GM23248 (cell line): ENCODE measurements around the gene KATNIP. TPM values are rescaled to one million over a fixed set of nuclear protein-coding genes. Genes with fewer than 3 reads are reported as not detected.

Source experiments
- DNase-seq: peaks from one replicate; pipeline ENCODE4 v3.0.0-alpha.2; 2015
- H2AFZ ChIP-seq: fragments of 200-600 bp; sonication (generic); 2 replicates; pipeline ENCODE4 v1.6.1; 2016; ENCODE audit warnings: antibody characterized with exemption
- H3F3A ChIP-seq: fragments of 200-600 bp; sonication (generic); 2 replicates; pipeline ENCODE4 v1.6.1; 2016; ENCODE audit warnings: mild to moderate bottlenecking, antibody characterized with exemption, mixed run types; ENCODE audit not compliant: insufficient read depth
- H3K27ac ChIP-seq: fragments of 200-600 bp; sonication (generic); 2 replicates; pipeline ENCODE4 v1.5.1; 2016; ENCODE audit warnings: mild to moderate bottlenecking
- H3K27me3 ChIP-seq: fragments of 200-600 bp; sonication (generic); replicated peaks from 2 replicates; pipeline ENCODE4 v1.6.1; 2016; ENCODE audit warnings: mild to moderate bottlenecking; ENCODE audit not compliant: insufficient read depth
- H3K36me3 ChIP-seq: fragments of 200-600 bp; sonication (generic); 2 replicates; pipeline ENCODE4 v1.6.1; 2016; ENCODE audit warnings: low read depth, mild to moderate bottlenecking
- H3K4me1 ChIP-seq: fragments of 200-600 bp; sonication (generic); 2 replicates; pipeline ENCODE4 v1.6.1; 2016; ENCODE audit warnings: mild to moderate bottlenecking; ENCODE audit not compliant: insufficient read depth
- H3K4me2 ChIP-seq: fragments of 200-600 bp; sonication (generic); one replicate; pipeline ENCODE4 v1.6.1; 2016; ENCODE audit warnings: mild to moderate bottlenecking; ENCODE audit not compliant: unreplicated experiment
- H3K4me3 ChIP-seq: fragments of 200-600 bp; sonication (generic); 2 replicates; pipeline ENCODE4 v1.5.1; 2016; ENCODE audit warnings: mild to moderate bottlenecking
- H3K79me2 ChIP-seq: fragments of 200-600 bp; sonication (generic); 2 replicates; pipeline ENCODE4 v1.6.1; 2016; ENCODE audit warnings: mild to moderate bottlenecking; ENCODE audit not compliant: insufficient read depth
- H3K9ac ChIP-seq: fragments of 200-600 bp; sonication (generic); 2 replicates; pipeline ENCODE4 v1.6.1; 2016; ENCODE audit warnings: mild to moderate bottlenecking
- H3K9me2 ChIP-seq: fragments of 200-600 bp; sonication (generic); 2 replicates; pipeline ENCODE4 v1.6.1; 2016; ENCODE audit warnings: mixed run types, mild to moderate bottlenecking, moderate library complexity; ENCODE audit not compliant: insufficient read depth
- H3K9me3 ChIP-seq: fragments of 200-600 bp; sonication (generic); one replicate; pipeline ENCODE4 v1.6.1; 2017; ENCODE audit warnings: low read depth
- H4K20me1 ChIP-seq: fragments of 200-600 bp; sonication (generic); 2 replicates; pipeline ENCODE4 v1.6.0; 2016; ENCODE audit not compliant: insufficient read depth
- EZH2 ChIP-seq: fragments of 200-600 bp; sonication (generic); IDR thresholded peaks from 2 replicates; pipeline ENCODE4 v1.6.1; 2018; ENCODE audit warnings: antibody characterized with exemption, mild to moderate bottlenecking; ENCODE audit not compliant: insufficient read depth, poor library complexity, severe bottlenecking
- EZH2phosphoT487 ChIP-seq: fragments of 200-600 bp; sonication (generic); IDR thresholded peaks from 2 replicates; pipeline ENCODE4 v1.6.1; 2018; ENCODE audit warnings: antibody characterized with exemption, moderate library complexity, mild to moderate bottlenecking, low read depth; ENCODE audit not compliant: insufficient read depth
- WGBS, 2 experiments: methylation state at CpG; one replicate each; pipeline ENCODE4 v1.1.6; 2015 to 2017; ENCODE audit warnings: low lambda C conversion rate in 2 of 2, low coverage in 1 of 2; ENCODE audit errors: missing lambda C conversion rate in 2 of 2; 5-methylcytosine and 5-hydroxymethylcytosine counted together
- in situ Hi-C: fragments of 300-500 bp; cut with MboI; formaldehyde crosslinking; loops from 2 replicates; pipeline ENCODE4 v1.15.0; 2020
- polyA plus RNA-seq: library from polyadenylated mRNA; unstranded; fragments of >200 nt; fragmentation: Nextera tagmentation; extraction: Ambion mirVana; gene quantifications from 2 replicates; pipeline ENCODE4 v1.2.1, GENCODE V29; 2016
- total RNA-seq: library from RNA; depleted of rRNA; stranded (reverse); fragments of >200 nt; shearing (Covaris generic); gene quantifications from 2 replicates; pipeline ENCODE4 v1.2.3, GENCODE V29; 2014

KATNIP gene
- total and polyA plus RNA-seq, 2 experiments from 2014 or later: 6.9 to 8.5 TPM

- in situ Hi-C loops: no loop called here
- H3K79me2 ChIP-seq: no peaks in the 10 kb centered on the region
- no peak for DNase-seq
- no peak overlapping the region for H2AFZ ChIP-seq
- H3K4me3 ChIP-seq: no peak overlapping the region
- no peak for TF ChIP-seq EZH2
- H3K27me3 ChIP-seq: no peaks in the 10 kb centered on the region
- no peak overlapping the region for H3K27ac ChIP-seq
- H3K9ac ChIP-seq: no peak overlapping the region
- H3K36me3 ChIP-seq: peaks cover 8% of the 10 kb centered on the region; the same call in 1 of the 2 replicates
- H3K9me2 ChIP-seq: no peaks in the 10 kb centered on the region
- H4K20me1 ChIP-seq: no peaks in the 10 kb centered on the region
- H3F3A ChIP-seq: no peaks in the 10 kb centered on the region
- H3K4me2 ChIP-seq: no peak overlapping the region
- H3K4me1 ChIP-seq: no peaks in the 10 kb centered on the region
- 97% methylated on average over 5 of the region's 5 CpGs for WGBS, 2 experiments
- H3K9me3 ChIP-seq: no peaks in the 10 kb centered on the region
Observed at GRCh38 chr16:27585200-27585599, 35.3 kb downstream of the KATNIP start.

- 83% methylated on average over 8 of the region's 8 CpGs for WGBS, 2 experiments
- in situ Hi-C loops: no loop called here
Observed at GRCh38 chr16:27586711-27587110, 36.8 kb downstream of the KATNIP start.

GRCh38 chr16:27588057-27588456, 38.1 kb downstream of the KATNIP start:
- no peak overlapping the region for H3K9ac ChIP-seq
- H3K4me2 ChIP-seq: no peak overlapping the region
- no peaks in the 10 kb centered on the region for H3F3A ChIP-seq
- no peaks in the 10 kb centered on the region for H3K9me2 ChIP-seq
- 83 to 93% methylated on average over 3 of the region's 3 CpGs for WGBS, 2 experiments
- H3K79me2 ChIP-seq: no peaks in the 10 kb centered on the region
- DNase-seq: no peak
- H3K4me1 ChIP-seq: no peaks in the 10 kb centered on the region
- H3K27me3 ChIP-seq: no peaks in the 10 kb centered on the region
- peaks cover 3% of the 10 kb centered on the region; the same call in 1 of the 2 replicates for H3K36me3 ChIP-seq
- no peak overlapping the region for H3K4me3 ChIP-seq
- H2AFZ ChIP-seq: no peak overlapping the region
- H3K27ac ChIP-seq: no peak overlapping the region
- H4K20me1 ChIP-seq: no peaks in the 10 kb centered on the region
- in situ Hi-C loops: no loop called here
- TF ChIP-seq EZH2: no peak
- no peak for TF ChIP-seq EZH2phosphoT487
- H3K9me3 ChIP-seq: no peaks in the 10 kb centered on the region

More at GRCh38 chr16:27586711-27587110, 36.8 kb downstream of the KATNIP start:
- H3K27ac ChIP-seq: no peak overlapping the region
- H3K9ac ChIP-seq: no peak overlapping the region
- H3K4me3 ChIP-seq: no peak overlapping the region
- no peak for DNase-seq
- no peak overlapping the region for H3K4me2 ChIP-seq
- no peaks in the 10 kb centered on the region for H3K4me1 ChIP-seq
- no peaks in the 10 kb centered on the region for H4K20me1 ChIP-seq
- no peaks in the 10 kb centered on the region for H3F3A ChIP-seq
- H3K36me3 ChIP-seq: peaks cover 8% of the 10 kb centered on the region; the same call in 1 of the 2 replicates
- no peak overlapping the region for H2AFZ ChIP-seq
- no peaks in the 10 kb centered on the region for H3K9me2 ChIP-seq
- TF ChIP-seq EZH2phosphoT487 (no peak), EZH2 (no peak)
- no peaks in the 10 kb centered on the region for H3K79me2 ChIP-seq
- no peaks in the 10 kb centered on the region for H3K9me3 ChIP-seq
- no peaks in the 10 kb centered on the region for H3K27me3 ChIP-seq

GRCh38 chr16:27591837-27592236, 41.9 kb downstream of the KATNIP start:
- Histone ChIP-seq H2AFZ (no peak overlapping the region), H3K36me3 (peaks cover 3% of the 10 kb centered on the region; the same call in 1 of the 2 replicates), H3F3A (no peaks in the 10 kb centered on the region), H3K79me2 (no peaks in the 10 kb centered on the region), H3K4me3 (no peak overlapping the region), H3K27ac (no peak overlapping the region), H3K4me1 (no peaks in the 10 kb centered on the region), H3K4me2 (no peak overlapping the region), H3K9me2 (no peaks in the 10 kb centered on the region), H3K9me3 (no peaks in the 10 kb centered on the region), H3K27me3 (no peaks in the 10 kb centered on the region), H3K9ac (no peak overlapping the region), H4K20me1 (no peaks in the 10 kb centered on the region)
- TF ChIP-seq EZH2phosphoT487 (no peak), EZH2 (no peak)
- DNase-seq: no peak
- WGBS, 2 experiments: 95 to 96% methylated on average over 4 of the region's 4 CpGs
- in situ Hi-C loops: no loop called here

- Histone ChIP-seq H3K27me3 (no peaks in the 10 kb centered on the region), H3K9me2 (no peaks in the 10 kb centered on the region), H4K20me1 (no peaks in the 10 kb centered on the region), H3K27ac (no peak overlapping the region), H3K36me3 (no peaks in the 10 kb centered on the region), H3K4me1 (no peaks in the 10 kb centered on the region), H2AFZ (no peak overlapping the region), H3K4me3 (no peak overlapping the region), H3F3A (no peaks in the 10 kb centered on the region), H3K9me3 (no peaks in the 10 kb centered on the region), H3K4me2 (no peak overlapping the region), H3K9ac (no peak overlapping the region), H3K79me2 (no peaks in the 10 kb centered on the region)
- no peak for DNase-seq
- TF ChIP-seq EZH2phosphoT487 (no peak), EZH2 (no peak)
- in situ Hi-C loops: no loop called here
- 96% methylated on average over 4 of the region's 4 CpGs for WGBS, 2 experiments
Observed at GRCh38 chr16:27595475-27595874, 45.5 kb downstream of the KATNIP start.
